ENCODE data around the gene ZNF600. TPM values are rescaled to one million over a fixed set of nuclear protein-coding genes. Genes with fewer than 3 reads are reported as not detected.
"Not testable (repeated sequence)": the region's sequence is repeated elsewhere in the genome, so short reads cannot be mapped to it uniquely, and the experiment has no call there.

ZNF600 gene
- polyA plus RNA-seq (2013, experiment 1 of 2): 1.4 TPM
- polyA plus RNA-seq (2013, experiment 2 of 2): 1.5 TPM

DNA sequence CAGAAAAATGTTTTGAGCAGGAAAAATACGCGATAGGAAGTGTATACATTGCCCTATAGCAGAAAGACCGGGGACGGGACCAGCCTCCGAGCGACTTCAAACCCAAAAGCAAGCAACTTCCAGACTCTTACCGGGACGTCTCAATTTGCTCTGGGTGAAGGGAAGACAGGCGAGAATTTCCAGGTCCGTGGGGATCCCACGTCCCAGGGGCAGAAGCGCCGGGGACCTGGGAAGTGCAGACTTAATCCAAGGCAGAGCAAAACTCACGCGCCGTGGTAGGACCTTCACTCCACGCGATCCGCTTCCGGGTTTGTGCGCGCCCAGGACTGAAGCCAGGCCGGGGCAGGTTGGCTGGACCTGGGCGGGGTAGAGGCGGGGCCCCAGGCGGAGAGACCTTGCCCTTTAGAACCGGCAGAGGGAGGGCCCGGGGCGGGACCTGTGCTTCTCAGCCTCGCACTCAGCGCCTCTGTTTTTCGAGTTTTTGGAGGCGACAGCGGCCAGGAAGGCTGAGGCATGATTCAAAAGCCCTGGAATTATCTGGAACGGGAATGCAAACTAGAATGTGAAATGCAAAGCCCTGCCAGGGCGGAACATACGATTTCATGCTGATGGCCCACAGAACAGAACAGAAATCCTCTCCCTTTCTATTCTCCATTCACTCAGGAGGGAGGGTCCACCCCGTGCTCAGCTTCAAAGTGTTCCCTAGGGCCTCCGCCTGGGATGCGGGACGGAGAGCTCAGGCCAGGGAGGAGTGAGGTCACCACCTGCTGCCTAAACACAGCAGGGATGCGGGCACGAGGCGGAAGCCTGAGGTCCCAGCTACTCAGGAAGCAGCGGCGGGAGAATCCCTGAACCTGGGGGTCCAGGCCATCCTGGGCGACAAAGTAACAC, at the start of gene ZNF600:
ZNF600 (minus strand) TSS at position 328 of the 891 bp plus-strand sequence. CDS start 7,903 bp downstream, outside the sequence.
- peak within 1 kb of the TSS; percentile 21 for H3K14ac ChIP-seq (ENCODE audit: low read length)
- H3K4me1 ChIP-seq (ENCODE audit: control insufficient read depth in 2 of 2, insufficient read depth in 1 of 2, low read depth in 1 of 2, low read length in 2 of 2); H2BK15ac ChIP-seq (ENCODE audit: low read length); H4K91ac ChIP-seq (ENCODE audit: low read depth, low read length, poor library complexity); H2AK5ac ChIP-seq (ENCODE audit: low read depth, low read length); H3K27ac ChIP-seq (replicated peaks; ENCODE audit: low read length); H3K36me3 ChIP-seq (replicated peaks in 1 of 2; ENCODE audit: control insufficient read depth in 2 of 2, insufficient read depth in 2 of 2, low read length in 2 of 2); H3K4ac ChIP-seq (ENCODE audit: low read length); H3K79me1 ChIP-seq (ENCODE audit: low read depth, low read length); H2BK12ac ChIP-seq (ENCODE audit: low read length); H2BK5ac ChIP-seq (ENCODE audit: low read length); H2BK120ac ChIP-seq (ENCODE audit: low read depth, low read length): not testable (repeated sequence)
- peak within 1 kb of the TSS; percentile 84 for H3K9ac ChIP-seq (ENCODE audit: low read depth, low read length, poor library complexity)
- peak within 1 kb of the TSS; percentile 89 for H3K4me2 ChIP-seq (ENCODE audit: insufficient read depth, low read length, poor library complexity, severe bottlenecking)
- H2AFZ ChIP-seq (ENCODE audit: low read length): peak within 1 kb of the TSS; percentile 92
- peak within 1 kb of the TSS; percentile 55 for H3K23ac ChIP-seq (ENCODE audit: low read depth, low read length, poor library complexity)
- H4K8ac ChIP-seq (ENCODE audit: low read depth, low read length): peak within 1 kb of the TSS; percentile 65
- peak within 1 kb of the TSS; percentile 48 to 85 for H3K4me3 ChIP-seq (ENCODE audit: low read length in 2 of 2)
- peak; percentile 42 for DNase-seq (ENCODE audit: low spot score)
- H3K9me3 ChIP-seq (replicated peaks in 1 of 2; ENCODE audit: control insufficient read depth in 2 of 2, insufficient read depth in 1 of 2, low read depth in 1 of 2, low read length in 2 of 2): peaks cover 0 to 16% of the 10 kb centered on the region in 2 donors
- WGBS, 2 donors (ENCODE audit: extremely low coverage in 2 of 2, insufficient read length in 2 of 2, insufficient replicate concordance in 1 of 2): no CpG with 5 or more reads among the region's 47 CpGs
- H3K18ac ChIP-seq (ENCODE audit: low read length): peak within 1 kb of the TSS; percentile 76
- peaks cover 0 to 13% (median 11%) of the 10 kb centered on the region in 3 experiments for H3K27me3 ChIP-seq (ENCODE audit: control insufficient read depth in 3 of 3, insufficient read depth in 3 of 3, low read depth in 1 of 3, low read length in 3 of 3)

DNA sequence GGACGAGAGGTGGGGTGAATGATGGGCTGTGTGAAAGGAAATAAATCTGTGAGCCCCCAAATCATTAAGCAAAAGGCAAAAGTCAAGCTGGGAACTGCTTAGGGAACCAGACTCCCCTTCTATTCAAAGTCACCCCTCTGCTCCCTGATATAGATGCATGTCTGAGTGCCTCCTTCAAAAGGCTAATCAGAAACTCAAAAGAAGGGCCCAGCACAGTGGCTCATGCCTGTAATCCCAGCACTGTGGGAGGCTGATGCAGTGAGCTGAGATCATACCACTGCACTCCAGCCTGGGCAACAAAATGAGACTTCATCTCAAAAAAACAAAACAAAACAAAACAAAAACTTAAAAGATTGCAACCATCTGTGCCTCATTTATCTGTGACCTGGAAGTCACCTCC, 47.7 kb upstream of the ZNF600 start:
- H3K14ac ChIP-seq (ENCODE audit: low read length); H3K9ac ChIP-seq (ENCODE audit: low read depth, low read length, poor library complexity); H3K23ac ChIP-seq (ENCODE audit: low read depth, low read length, poor library complexity); H2BK12ac ChIP-seq (ENCODE audit: low read length); H3K4me2 ChIP-seq (ENCODE audit: insufficient read depth, low read length, poor library complexity, severe bottlenecking); H3K79me1 ChIP-seq (ENCODE audit: low read depth, low read length); H4K8ac ChIP-seq (ENCODE audit: low read depth, low read length); H2BK15ac ChIP-seq (ENCODE audit: low read length); H3K4me1 ChIP-seq (ENCODE audit: control insufficient read depth in 2 of 2, insufficient read depth in 1 of 2, low read depth in 1 of 2, low read length in 2 of 2); H2BK120ac ChIP-seq (ENCODE audit: low read depth, low read length); H3K27ac ChIP-seq (replicated peaks; ENCODE audit: low read length); H2AK5ac ChIP-seq (ENCODE audit: low read depth, low read length); H2BK5ac ChIP-seq (ENCODE audit: low read length); DNase-seq (ENCODE audit: low spot score); H2AFZ ChIP-seq (ENCODE audit: low read length); H3K27me3 ChIP-seq (ENCODE audit: control insufficient read depth in 3 of 3, insufficient read depth in 3 of 3, low read depth in 1 of 3, low read length in 3 of 3); H3K18ac ChIP-seq (ENCODE audit: low read length); H3K4ac ChIP-seq (ENCODE audit: low read length); H3K4me3 ChIP-seq (ENCODE audit: low read length in 2 of 2); H4K91ac ChIP-seq (ENCODE audit: low read depth, low read length, poor library complexity): not testable (repeated sequence)
- WGBS, 2 donors (ENCODE audit: extremely low coverage in 2 of 2, insufficient read length in 2 of 2, insufficient replicate concordance in 1 of 2): no CpG with 5 or more reads among the region's 1 CpG
- peaks cover 6 to 27% of the 10 kb centered on the region in 2 donors for H3K9me3 ChIP-seq (replicated peaks in 1 of 2; ENCODE audit: control insufficient read depth in 2 of 2, insufficient read depth in 1 of 2, low read depth in 1 of 2, low read length in 2 of 2)
- H3K36me3 ChIP-seq (replicated peaks in 1 of 2; ENCODE audit: control insufficient read depth in 2 of 2, insufficient read depth in 2 of 2, low read length in 2 of 2): peaks cover 2 to 16% of the 10 kb centered on the region in 2 donors

DNA sequence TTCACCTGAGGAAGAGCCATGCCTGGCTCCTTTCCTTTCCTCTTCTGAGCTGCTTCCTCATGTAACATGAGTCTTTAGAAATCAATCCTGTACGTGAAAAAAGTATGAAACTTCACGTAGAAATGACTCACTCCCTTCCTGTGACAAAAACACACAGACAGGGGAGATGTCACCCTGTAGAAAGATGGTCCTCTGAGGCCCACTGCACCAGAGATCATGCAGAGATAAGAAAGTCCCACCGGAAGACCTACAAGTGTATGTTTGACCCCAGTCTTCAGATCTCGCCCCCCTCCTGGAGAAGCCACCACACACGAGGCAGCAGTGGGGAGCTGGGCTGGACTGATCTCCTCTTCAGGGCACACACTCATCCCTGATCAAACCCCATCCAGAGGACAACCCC, 47.0 kb upstream of the ZNF600 start:
- not testable (repeated sequence) for H2BK5ac ChIP-seq (ENCODE audit: low read length); H3K18ac ChIP-seq (ENCODE audit: low read length); H2AFZ ChIP-seq (ENCODE audit: low read length); H3K79me1 ChIP-seq (ENCODE audit: low read depth, low read length); DNase-seq (ENCODE audit: low spot score); H3K4me3 ChIP-seq (ENCODE audit: low read length in 2 of 2); H3K4me2 ChIP-seq (ENCODE audit: insufficient read depth, low read length, poor library complexity, severe bottlenecking); H3K4ac ChIP-seq (ENCODE audit: low read length); H3K9ac ChIP-seq (ENCODE audit: low read depth, low read length, poor library complexity); H4K8ac ChIP-seq (ENCODE audit: low read depth, low read length); H3K27me3 ChIP-seq (ENCODE audit: control insufficient read depth in 3 of 3, insufficient read depth in 3 of 3, low read depth in 1 of 3, low read length in 3 of 3); H4K91ac ChIP-seq (ENCODE audit: low read depth, low read length, poor library complexity); H2BK120ac ChIP-seq (ENCODE audit: low read depth, low read length); H3K27ac ChIP-seq (replicated peaks; ENCODE audit: low read length); H2BK15ac ChIP-seq (ENCODE audit: low read length); H3K4me1 ChIP-seq (ENCODE audit: control insufficient read depth in 2 of 2, insufficient read depth in 1 of 2, low read depth in 1 of 2, low read length in 2 of 2); H3K36me3 ChIP-seq (replicated peaks in 1 of 2; ENCODE audit: control insufficient read depth in 2 of 2, insufficient read depth in 2 of 2, low read length in 2 of 2); H3K23ac ChIP-seq (ENCODE audit: low read depth, low read length, poor library complexity); H3K14ac ChIP-seq (ENCODE audit: low read length); H2BK12ac ChIP-seq (ENCODE audit: low read length); H2AK5ac ChIP-seq (ENCODE audit: low read depth, low read length)
- no CpG with 5 or more reads among the region's 5 CpGs for WGBS, 2 donors (ENCODE audit: extremely low coverage in 2 of 2, insufficient read length in 2 of 2, insufficient replicate concordance in 1 of 2)
- H3K9me3 ChIP-seq (replicated peaks in 1 of 2; ENCODE audit: control insufficient read depth in 2 of 2, insufficient read depth in 1 of 2, low read depth in 1 of 2, low read length in 2 of 2): peaks cover 4 to 20% of the 10 kb centered on the region in 2 donors

DNA sequence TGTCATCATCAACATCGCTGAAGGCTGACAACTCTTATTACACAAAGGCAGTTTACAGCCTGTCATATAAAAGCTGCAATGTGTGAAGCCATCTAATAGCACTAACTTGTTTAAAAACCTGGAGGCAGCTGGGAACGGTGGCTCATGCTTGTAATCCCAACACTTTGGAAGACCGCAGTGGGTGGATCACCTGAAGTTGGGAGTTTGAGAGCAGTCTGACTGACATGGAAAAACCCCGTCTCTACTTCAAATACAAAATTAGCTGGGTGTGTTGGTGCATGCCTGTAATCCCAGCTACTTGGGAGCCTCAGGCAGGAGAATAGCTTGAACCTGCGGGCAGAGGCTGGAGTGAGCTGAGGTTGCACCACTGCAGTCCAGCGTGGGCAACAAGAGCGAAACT, 43.3 kb upstream of the ZNF600 start:
- not testable (repeated sequence) for H2AK5ac ChIP-seq (ENCODE audit: low read depth, low read length); H3K4ac ChIP-seq (ENCODE audit: low read length); H3K23ac ChIP-seq (ENCODE audit: low read depth, low read length, poor library complexity); H3K27ac ChIP-seq (replicated peaks; ENCODE audit: low read length); H3K18ac ChIP-seq (ENCODE audit: low read length); H4K8ac ChIP-seq (ENCODE audit: low read depth, low read length); H3K4me3 ChIP-seq (ENCODE audit: low read length in 2 of 2); H2BK12ac ChIP-seq (ENCODE audit: low read length); H2BK120ac ChIP-seq (ENCODE audit: low read depth, low read length); H3K36me3 ChIP-seq (replicated peaks in 1 of 2; ENCODE audit: control insufficient read depth in 2 of 2, insufficient read depth in 2 of 2, low read length in 2 of 2); H3K4me2 ChIP-seq (ENCODE audit: insufficient read depth, low read length, poor library complexity, severe bottlenecking); H3K9ac ChIP-seq (ENCODE audit: low read depth, low read length, poor library complexity); H3K27me3 ChIP-seq (ENCODE audit: control insufficient read depth in 3 of 3, insufficient read depth in 3 of 3, low read depth in 1 of 3, low read length in 3 of 3); H4K91ac ChIP-seq (ENCODE audit: low read depth, low read length, poor library complexity); H2BK5ac ChIP-seq (ENCODE audit: low read length); H3K9me3 ChIP-seq (replicated peaks in 1 of 2; ENCODE audit: control insufficient read depth in 2 of 2, insufficient read depth in 1 of 2, low read depth in 1 of 2, low read length in 2 of 2); H3K14ac ChIP-seq (ENCODE audit: low read length); H2BK15ac ChIP-seq (ENCODE audit: low read length); H3K79me1 ChIP-seq (ENCODE audit: low read depth, low read length); H3K4me1 ChIP-seq (ENCODE audit: control insufficient read depth in 2 of 2, insufficient read depth in 1 of 2, low read depth in 1 of 2, low read length in 2 of 2); H2AFZ ChIP-seq (ENCODE audit: low read length); DNase-seq (ENCODE audit: low spot score)
- WGBS, 2 donors (ENCODE audit: extremely low coverage in 2 of 2, insufficient read length in 2 of 2, insufficient replicate concordance in 1 of 2): no CpG with 5 or more reads among the region's 7 CpGs
